AML-193 (cell line): ENCODE data around the gene SARS1.
"Not testable (repeated sequence)": the region's sequence is repeated elsewhere in the genome, so short reads cannot be mapped to it uniquely, and the experiment has no call there.

ENCODE experiments used
- DNase-seq, 2 experiments: peaks; one replicate each; lab custom pipeline; 2025; lab: John Stamatoyannopoulos, UW

Gene SARS1

DNA sequence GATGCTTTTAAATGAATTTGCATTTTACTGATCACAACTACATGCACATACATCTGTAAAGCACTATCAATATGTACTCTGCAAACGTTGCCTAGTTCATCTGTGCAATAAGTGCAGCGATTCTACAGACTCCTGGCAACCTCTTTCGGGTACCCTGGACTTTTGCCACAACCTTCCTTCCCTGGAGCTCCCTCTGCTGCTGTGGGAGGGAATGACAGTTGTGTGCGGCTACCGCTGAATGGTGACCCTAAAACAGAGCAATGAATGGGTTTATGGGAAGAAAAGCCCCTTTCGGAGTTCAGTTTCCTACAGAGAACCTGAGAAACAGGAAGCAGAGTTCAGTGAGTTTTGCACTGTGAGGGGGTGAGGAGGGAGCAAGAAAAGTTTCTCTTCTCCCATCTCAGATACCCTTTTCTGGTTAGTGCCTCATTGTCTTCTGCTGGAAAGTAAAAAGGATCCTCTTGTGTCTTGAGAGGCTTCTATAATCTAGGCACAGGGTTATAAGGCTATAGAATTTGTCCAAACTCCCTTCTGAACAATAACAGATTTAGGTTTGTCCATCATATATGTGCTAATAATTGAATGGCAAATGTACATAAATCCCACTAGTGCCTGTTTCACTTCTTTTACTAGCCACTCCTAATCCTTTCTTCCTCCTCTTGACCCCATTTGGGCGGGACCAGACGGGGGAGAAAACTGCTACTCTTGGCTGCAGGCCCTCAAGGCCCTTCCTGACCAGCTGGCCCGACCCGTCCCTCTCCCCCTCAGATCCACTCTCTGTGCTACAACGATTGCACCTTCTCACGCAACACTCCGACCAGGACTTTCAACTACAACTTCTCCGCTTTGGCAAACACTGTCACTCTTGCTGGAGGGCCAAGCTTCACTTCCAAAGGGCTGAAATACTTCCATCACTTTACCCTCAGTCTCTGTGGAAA is 19.8 kb upstream of the SARS1 start:
- peak; percentile 25 to 54 for DNase-seq

DNA sequence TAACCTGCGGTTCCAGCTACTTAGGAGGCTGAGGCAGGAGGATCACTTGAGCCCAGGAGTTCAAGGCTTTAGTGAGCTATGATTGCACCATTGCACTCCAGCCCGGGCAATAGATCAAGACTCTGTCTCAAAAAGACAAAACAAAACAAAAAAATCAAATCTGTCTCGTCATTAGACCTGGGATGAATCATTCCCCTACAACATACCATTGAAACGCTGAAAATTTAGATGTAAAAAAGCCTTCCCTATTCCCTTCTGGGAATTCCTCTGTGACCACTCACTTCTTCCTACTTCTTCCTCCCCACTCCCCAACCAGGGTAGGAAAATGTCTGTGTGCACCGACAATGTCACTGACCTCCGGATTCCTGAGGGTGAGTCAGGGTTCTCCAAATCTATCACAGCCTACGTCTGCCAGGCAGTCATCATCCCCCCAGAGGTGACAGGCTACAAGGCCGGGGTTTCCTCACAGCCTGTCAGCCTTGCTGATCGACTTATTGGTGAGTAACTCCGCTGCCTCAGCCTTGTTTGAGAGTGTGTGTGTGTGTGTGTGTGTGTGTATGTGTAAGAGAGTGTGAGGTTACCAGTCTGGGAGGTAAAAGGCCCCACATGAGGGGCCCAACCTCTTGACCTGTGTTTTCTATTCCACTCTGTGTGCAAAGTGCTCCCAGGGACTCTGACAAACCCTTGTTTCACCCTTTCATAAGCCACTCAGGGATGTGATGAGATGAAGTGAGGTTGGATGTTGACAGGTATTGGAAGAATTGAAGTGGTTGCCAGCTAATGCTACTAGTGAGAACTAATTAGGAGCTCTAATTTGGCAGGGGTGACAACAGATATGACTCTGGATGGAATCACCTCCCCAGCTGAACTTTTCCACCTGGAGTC is 16.3 kb upstream of the SARS1 start:
- DNase-seq: no peak

DNA sequence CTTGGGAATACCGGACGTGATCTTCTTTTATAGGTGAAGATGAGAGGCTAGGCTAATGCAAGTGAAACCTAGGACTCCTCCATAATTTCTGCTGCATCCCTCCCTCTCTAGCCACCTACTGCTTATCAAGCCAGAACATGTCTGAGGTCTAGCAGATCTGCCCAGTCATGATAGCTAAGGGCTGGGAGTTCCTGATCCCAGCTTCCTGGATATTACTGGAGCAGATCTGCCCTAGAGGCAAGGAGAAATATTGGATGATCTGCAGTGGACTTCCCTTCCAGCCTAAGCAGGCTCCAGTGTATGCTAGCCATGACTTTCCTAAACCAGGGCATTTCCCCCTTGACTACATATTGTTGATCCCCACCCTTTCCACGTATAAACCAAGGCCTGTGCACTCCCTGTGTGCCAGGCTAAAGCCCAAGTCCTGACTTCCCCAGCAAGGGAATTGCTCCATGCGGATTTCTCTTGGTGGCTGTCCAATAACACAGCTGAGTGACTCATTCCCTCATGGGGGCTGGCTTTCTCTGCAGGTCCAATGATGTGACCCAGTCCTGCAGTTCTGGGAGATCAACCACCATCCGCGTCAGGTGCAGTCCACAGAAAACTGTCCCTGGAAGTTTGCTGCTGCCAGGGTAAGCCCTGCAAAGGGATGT is 15.5 kb upstream of the SARS1 start:
- no peak for DNase-seq

DNA sequence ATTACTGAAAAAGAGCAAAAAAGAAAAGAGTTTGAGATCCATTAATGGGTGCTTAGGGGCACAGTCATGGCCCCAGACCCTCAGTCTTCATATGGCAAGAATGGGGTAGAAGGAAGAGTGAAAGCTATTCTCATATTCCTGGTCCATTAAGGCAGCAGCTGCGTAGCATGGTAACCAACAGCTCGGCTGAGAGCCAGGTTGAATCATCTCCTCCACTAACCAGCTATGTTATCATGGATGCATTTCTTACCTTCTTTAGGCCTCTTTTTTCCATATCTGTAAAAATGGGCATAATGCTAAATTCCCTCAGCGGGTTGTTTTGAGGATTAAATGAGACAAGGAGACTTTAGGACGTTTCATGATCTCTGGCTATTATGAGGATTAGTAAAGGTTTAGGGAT is 15.0 kb upstream of the SARS1 start:
- DNase-seq: no peak

DNA sequence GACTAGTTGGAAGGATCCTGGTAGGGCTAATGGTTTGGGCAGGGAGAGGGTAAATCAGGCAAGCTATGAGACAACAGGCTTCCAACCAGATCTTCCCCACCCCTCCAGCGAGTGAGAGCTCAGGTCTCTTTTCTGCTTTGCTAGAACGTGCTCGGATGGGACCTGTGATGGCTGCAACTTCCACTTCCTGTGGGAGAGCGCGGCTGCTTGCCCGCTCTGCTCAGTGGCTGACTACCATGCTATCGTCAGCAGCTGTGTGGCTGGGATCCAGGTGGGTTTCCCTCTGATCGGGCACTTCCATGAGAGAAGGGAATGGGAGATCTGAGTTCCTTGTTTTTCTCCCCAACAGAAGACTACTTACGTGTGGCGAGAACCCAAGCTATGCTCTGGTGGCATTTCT is 14.0 kb upstream of the SARS1 start:
- DNase-seq: no peak

DNA sequence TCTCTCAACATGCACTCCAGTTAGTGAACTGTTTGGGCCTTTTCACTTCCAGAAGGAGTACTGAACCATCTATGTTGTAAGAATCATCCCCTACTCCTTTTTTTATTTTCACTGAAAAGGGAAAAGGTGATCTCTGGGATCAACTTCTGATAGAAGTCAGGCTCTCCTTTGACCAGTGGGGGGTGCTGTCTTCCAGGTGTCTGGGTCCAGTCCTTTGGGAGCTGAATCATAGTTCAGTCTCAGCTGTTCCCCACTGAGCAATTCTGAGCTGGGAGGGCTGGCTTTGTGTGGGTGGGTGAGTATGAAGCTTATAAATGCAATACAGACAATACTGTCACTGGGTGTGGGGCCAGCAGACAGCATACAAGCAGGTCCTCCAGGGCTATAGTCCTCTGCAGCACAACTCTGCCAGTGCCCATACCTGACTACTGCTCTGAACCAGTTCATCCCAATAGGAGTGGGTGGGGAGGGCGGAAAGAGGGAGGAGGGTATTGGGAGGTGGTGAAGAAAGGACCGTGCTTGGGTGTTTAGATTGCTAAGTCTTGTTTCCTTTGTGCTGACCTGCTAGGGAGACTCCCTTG is 12.5 kb upstream of the SARS1 start:
- DNase-seq: peak; percentile 25 to 38

DNA sequence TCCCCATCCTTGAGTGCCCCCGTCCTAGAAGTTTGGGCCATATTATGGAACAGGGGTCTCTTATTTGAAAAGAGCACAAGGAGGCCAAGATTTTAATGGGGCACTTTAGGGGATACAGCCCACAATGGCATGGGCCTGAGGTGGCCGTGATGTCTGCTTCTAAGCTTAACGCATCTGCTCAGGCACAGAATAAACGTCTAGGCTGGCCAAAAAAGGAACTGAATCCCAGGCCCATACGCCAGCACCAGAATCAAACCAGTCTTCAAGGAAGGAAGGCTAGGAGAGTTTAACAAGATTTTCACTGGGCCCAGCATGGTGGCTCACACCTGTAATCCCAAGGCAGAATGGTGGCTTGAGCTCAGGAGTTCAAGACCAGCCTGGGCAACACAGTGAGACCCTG is 9.2 kb upstream of the SARS1 start:
- no peak for DNase-seq

DNA sequence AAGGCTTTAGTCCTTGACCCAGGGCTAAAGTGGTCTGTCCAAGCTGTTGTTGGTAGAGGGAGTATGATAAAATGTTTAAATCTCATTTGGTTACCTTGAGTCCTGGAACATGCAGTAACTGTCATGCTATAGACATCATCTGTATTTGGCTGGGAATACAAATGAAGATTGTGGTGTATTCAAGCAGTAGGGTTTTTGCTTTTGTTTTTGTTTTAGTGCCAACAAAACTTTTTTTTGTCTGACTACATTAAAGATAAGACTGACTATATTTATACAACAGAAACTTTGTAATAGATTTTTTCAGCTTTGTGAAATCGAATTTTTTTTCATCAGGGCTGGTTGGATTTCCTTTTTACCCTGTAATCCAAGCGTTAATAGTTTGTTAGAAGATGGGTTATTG is 7.4 kb upstream of the SARS1 start:
- DNase-seq: no peak

DNA sequence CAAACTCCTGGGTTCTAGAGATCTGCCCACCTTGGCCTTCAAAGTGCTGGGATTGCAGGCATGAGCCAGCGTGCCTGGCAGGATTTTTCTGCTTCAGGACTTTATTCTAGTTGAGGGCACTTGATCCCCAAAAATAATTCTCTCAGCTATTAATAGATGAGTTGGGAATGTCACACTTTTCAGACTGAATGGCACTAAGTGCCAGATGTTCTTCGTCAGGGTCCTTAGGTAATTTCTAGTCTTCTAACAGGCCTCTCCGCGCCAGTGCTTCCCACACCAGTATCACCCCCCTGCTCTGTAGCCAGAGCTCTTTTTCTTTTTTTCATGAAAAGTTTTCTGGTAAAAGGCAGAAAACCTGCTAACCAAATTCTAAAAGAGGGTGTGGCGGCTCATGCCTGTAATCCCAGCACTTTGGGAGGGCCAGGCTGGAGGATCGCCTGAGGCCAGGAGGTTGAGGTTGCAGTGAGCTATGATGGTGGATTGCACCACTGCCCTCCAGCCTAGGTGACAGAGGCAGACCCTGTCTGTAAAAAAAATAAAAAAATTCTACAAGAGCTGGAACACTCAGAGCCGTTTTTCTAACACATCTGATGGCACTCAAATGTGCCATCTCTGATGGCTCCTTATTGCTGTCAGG is 6.1 kb upstream of the SARS1 start:
- no peak for DNase-seq

DNA sequence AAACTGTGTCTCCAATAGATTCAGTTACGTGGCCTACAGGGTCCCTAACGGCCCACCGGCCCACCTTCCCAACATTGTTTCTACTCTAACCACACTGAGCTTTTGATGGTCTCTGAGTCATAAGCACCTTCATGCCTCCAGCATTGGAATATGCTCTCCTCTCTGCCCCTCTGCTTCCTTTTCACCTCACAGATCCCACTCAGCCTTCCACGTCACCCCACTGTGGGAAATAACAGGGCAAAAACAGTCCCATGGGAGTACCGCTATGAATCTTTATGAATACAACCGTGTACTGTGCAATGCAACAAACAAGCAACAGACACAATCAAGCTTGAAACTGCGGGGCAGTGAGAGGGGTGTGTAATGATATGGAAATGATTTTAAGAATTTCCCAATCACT is 5.3 kb upstream of the SARS1 start:
- no peak for DNase-seq

DNA sequence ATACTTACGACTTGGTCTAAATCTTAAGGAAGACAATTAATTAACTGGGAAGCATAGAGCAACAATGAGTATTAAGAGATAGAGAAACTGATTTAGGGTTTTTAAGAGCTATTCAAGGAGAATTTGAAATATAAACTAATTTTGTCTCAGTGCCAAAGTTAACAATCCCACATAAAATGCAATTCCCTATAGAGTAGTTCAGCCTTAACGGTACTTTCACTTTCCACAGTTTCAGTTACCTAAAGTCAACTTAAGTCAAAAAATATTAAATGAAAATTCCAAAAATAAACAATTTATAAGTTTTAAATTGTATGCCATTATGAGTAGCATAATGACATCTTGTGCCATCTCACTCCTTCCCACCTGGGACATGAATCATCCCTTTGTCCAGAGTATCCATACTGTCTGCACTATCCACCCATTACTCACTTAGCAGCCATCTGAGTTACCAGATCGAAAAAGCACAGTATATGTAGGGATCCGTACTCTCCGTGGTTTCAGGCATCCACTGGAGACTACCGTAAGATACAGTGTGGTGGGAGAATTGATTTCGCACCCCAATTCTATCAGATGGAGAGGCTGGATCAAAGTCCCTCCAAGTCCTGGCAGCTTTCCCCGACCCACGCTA is 4.8 kb upstream of the SARS1 start:
- DNase-seq: no peak

DNA sequence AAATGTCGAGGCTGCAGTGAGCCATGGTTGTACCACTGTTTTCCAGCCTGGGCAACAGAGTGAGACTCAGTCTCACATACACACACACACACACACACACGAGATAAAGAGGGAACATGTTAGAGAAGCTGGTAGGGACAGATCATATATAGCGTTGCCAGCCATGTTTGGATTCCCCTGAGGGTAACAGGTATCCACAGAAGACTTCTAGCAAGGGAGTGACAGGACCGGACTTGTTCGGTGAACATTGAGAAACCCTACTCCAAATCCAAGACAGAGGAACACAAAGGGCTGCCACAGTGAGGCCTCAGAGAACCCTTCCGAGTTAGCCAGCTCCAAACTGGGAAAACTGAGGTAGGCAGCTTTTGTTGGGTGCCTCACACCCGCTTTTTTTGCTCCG is 3.7 kb upstream of the SARS1 start:
- no peak for DNase-seq

DNA sequence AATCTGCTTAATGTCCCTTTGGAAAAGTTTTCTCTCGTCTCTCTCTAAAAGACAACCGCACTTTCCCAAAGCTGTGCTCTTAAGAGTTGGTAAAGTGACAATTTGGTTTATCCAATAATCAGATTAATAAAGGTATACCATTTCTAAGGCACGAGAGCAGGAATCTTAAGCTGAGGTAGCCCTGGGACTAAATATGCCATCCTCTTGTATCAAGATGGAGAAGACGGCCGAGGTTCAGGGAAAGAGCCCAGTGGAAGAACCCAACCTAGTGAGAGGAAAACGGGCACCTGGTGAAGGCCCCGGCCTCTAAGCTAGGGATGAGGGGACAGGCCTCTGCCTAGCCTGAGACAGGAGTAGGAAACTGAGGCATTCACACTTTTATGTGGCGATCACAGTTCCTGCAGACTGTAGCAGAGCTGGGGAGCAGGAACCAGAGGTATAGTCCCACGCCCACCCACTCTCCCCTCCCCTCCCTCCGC is 334 bp upstream of the SARS1 start:
- no peak for DNase-seq

DNA sequence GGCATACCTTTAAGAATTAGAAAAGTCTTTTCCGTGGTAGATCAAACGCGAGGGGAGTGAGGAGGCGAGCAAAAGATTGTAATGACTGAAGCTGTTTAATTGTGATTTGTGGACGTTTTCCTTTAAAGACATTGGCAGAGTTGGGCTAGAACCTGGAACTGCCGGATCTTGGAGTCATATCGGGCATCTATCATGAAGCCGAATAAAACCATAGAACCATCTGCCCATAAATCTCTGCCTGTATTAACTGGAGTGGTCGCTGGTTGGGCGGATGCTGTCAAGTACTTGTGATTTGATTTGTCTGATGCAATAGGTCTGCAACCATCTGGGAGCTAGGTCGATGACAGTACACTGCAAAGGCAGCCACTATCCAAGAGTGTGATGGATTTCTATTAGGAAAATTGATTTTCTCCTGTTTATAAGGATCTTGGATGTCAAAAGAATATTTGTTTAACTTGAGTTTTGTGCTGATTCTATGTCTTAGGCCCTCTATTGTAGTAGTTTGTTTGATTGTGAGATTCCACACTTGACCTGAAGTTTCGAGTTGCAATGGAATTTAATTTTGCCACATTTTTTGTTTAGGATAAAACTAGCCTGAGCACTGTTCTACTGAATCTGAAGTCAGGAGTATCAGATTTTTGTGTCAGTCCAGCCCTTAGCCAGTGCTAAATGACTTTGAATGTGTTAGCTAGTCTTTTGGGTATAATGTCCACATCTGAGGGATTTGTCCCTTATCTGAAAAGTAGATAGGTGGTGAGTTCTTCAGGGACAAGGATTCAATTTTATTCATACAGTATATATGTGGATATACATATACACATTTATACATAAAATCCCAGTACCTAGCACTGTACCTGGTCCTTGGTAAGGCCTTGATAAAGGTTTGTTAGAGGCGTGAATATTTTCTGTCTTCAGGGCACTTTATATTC is 1.2 kb downstream of the SARS1 start:
- DNase-seq: peak; percentile 21 to 31

DNA sequence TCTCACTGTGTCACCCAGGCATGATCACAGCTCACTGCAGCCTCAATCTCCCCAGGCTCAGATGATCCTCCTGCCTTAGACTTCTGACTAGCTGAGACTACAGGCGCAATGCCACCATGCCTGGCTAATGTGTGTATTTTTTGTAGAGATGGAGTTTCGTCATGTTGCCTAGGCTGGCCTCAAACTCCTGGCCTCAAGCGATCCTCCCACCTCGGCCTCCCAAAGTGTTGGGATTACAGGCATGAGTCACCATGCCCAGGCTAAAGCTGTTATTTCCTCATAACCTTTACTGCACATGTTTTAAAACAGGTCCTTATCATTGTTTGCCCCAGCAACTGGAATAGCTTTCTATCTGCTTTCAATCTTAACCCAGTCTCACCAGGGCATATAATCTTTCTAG is 2.9 kb downstream of the SARS1 start:
- DNase-seq: no peak

DNA sequence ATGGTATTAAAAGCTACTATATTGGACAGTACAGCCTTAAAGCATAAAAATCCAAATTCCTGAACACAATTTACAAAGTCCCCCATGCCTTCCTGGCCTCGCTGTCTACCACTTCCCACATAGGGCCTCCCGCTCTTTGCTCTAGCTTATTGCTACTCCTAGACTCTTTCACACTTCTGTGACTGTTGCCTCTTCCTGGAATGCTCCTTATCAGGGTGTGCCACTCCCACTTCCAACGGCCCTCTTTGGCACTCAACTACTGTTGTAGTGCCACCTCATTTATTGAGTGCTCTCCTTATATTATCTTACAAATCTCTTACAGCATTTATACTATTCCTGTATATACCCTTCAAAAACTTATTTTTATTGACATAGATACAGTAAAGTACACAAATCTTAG is 4.8 kb downstream of the SARS1 start:
- no peak for DNase-seq

DNA sequence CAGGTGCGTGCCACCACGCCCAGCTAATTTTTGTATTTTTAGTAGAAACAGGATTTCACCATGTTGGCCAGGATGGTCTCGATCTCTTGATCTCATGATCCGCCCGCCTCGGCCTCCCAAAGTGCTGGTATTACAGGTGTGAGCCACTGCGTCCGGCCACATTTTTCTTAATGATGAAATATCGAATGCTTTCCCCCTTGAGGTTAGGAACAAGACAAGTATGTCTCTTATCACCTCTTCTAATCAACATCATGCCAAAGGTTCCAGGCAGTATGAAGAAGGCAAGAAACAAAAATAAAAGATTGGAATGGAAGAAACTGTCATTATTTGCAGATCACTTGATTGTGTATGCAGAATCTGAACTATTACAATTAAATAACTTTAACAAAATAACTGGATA is 7.5 kb downstream of the SARS1 start:
- DNase-seq: not testable (repeated sequence)

DNA sequence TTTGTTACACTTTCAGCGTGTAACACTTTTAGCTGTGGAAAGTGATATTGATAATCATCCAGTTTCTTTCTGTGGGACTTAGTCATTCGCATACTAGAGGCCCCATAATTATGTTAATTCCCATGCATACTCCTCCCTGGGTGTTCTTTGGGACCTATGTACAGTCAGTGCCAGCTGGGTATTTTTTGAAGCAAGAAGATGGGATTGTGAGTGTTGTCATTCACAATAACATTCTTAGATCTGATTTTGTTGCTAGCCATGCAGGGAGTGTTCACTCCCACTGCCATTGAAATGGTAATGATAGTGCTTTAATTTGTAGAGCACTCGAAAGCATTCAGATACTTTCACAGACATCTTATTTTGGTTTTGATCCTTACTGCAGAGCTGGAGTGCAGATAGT is 11.6 kb downstream of the SARS1 start:
- DNase-seq: no peak

DNA sequence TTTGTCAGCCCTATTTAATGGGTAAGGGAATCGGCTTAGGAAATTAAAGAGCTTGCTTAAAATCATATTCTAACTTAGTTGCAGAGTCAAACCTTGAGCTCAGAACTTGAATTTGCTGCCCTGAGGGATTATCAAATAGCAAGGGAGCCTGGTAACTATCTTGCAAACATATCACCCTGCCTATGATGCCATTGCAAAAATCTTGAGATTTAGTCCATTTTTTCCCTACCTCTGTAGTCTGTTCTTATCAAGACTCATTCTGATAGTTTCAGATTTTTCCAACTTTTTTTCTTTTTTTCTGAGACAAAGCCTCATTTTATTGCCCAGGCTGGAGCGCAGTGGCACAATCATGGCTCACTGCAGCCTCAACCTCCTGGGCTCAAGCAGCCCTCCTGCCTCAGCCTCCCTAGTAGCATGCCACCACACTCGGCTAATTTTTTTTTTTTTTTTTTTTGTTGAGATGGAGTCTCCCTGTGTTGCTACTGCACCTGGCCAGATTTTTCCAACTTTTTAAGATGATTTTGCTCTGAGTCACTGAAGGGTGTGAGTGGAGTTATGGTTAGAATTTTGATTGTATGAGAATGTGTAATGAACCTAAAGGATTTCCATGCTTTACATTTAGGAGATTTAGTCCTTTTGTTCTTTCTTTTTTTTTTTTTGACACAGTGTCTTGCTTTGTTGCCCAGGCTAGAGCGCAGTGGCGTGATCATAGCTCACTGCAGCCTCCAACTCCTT is 12.2 kb downstream of the SARS1 start:
- no peak for DNase-seq
